IMR-90 (cell line): ENCODE results near the gene CDKN3. TPM values are rescaled to one million over a fixed set of nuclear protein-coding genes. Genes with fewer than 3 reads are reported as not detected.

Source experiments
- ATAC-seq: fragments of 200-7000 bp; cut with Tn5 transposase; 2 replicates; pipeline ENCODE4 v1.9.1; 2020; ENCODE audit warnings: low read depth, mild to moderate bottlenecking, moderate library complexity
- BruUV-seq: library from RNA; stranded (reverse); fragments of 400-500 nt; replicated peaks from 2 replicates; lab custom pipeline; 2021; lab: Mats Ljungman, UMichigan
- CTCF ChIA-PET: fragments of 300-600 bp; formaldehyde crosslinking; extraction: SDS; loops from one replicate; lab custom pipeline; 2021; ENCODE audit warnings: antibody characterized with exemption; lab: Yijun Ruan, JAX
- POLR2A ChIA-PET: fragments of 300-600 bp; sonication (Branson Sonifier 250); formaldehyde crosslinking; loops from one replicate; lab custom pipeline; 2022; ENCODE audit warnings: antibody characterized with exemption; ENCODE audit not compliant: unreplicated experiment; lab: Charles Lee
- DNase-seq: peaks from one replicate; pipeline ENCODE4 v3.0.0; 2013
- H2AFZ ChIP-seq: replicated peaks from 2 replicates; pipeline ENCODE3; 2013; ENCODE audit warnings: low read length, mild to moderate bottlenecking; ENCODE audit not compliant: poor library complexity
- H2AK5ac ChIP-seq: 2 replicates; pipeline ENCODE4 v1.6.1; 2013; ENCODE audit warnings: low read depth, low read length, inconsistent platforms
- H2AK9ac ChIP-seq: replicated peaks from 2 replicates; pipeline ENCODE3; 2013; ENCODE audit warnings: mild to moderate bottlenecking, low read depth, low read length, moderate library complexity; ENCODE audit not compliant: poor library complexity
- H2BK120ac ChIP-seq: 2 replicates; pipeline ENCODE4 v1.6.1; 2013; ENCODE audit warnings: low read depth, low read length, inconsistent platforms
- H2BK15ac ChIP-seq: 3 replicates; pipeline ENCODE4 v1.6.1; 2013; ENCODE audit warnings: low read depth, low read length, inconsistent platforms
- H2BK20ac ChIP-seq: 2 replicates; pipeline ENCODE4 v1.6.1; 2013; ENCODE audit warnings: low read depth, mild to moderate bottlenecking, inconsistent platforms, low read length, moderate library complexity
- H2BK5ac ChIP-seq: 2 replicates; pipeline ENCODE4 v1.6.1; 2013; ENCODE audit warnings: mild to moderate bottlenecking, low read depth, low read length, inconsistent platforms; ENCODE audit not compliant: poor library complexity, severe bottlenecking
- H3K14ac ChIP-seq: replicated peaks from 2 replicates; pipeline ENCODE4 v1.6.1; 2013; ENCODE audit warnings: low read depth, low read length, inconsistent platforms
- H3K18ac ChIP-seq: 2 replicates; pipeline ENCODE4 v1.6.1; 2013; ENCODE audit warnings: low read depth, low read length, control low read depth
- H3K23ac ChIP-seq: 2 replicates; pipeline ENCODE4 v1.6.1; 2013; ENCODE audit warnings: low read depth, low read length, inconsistent platforms
- H3K27ac ChIP-seq: 2 replicates; pipeline ENCODE4 v1.5.1; 2013; ENCODE audit warnings: mild to moderate bottlenecking, control low read depth, low read length; ENCODE audit not compliant: insufficient read depth
- H3K27me3 ChIP-seq: 2 replicates; pipeline ENCODE4 v1.6.1; 2013; ENCODE audit warnings: low read length; ENCODE audit not compliant: control insufficient read depth, insufficient read depth
- H3K36me3 ChIP-seq: 2 replicates; pipeline ENCODE4 v1.6.1; 2013; ENCODE audit warnings: low read length, mixed read lengths; ENCODE audit not compliant: control insufficient read depth, insufficient read depth
- H3K4ac ChIP-seq: 2 replicates; pipeline ENCODE4 v1.6.1; 2013; ENCODE audit warnings: low read depth, low read length, inconsistent platforms
- H3K4me1 ChIP-seq: 2 replicates; pipeline ENCODE4 v1.6.1; 2013; ENCODE audit warnings: low read length, mixed read lengths; ENCODE audit not compliant: control insufficient read depth, insufficient read depth
- H3K4me2 ChIP-seq: 2 replicates; pipeline ENCODE4 v1.6.1; 2013; ENCODE audit warnings: low read depth, mild to moderate bottlenecking, control low read depth, low read length, moderate library complexity
- H3K4me3 ChIP-seq: 2 replicates; pipeline ENCODE4 v1.5.1; 2013; ENCODE audit warnings: low read depth, mild to moderate bottlenecking, control low read depth, low read length, moderate library complexity; ENCODE audit not compliant: insufficient read depth
- H3K56ac ChIP-seq: 2 replicates; pipeline ENCODE4 v1.6.1; 2013; ENCODE audit warnings: low read length, inconsistent platforms; ENCODE audit not compliant: insufficient read depth; ENCODE audit errors: extremely low read depth
- H3K79me1 ChIP-seq, 2 experiments: 2 replicates each; pipeline ENCODE4 v1.6.1; 2013; ENCODE audit warnings: low read length in 2 of 2, inconsistent platforms in 1 of 2, low read depth in 1 of 2
- H3K9ac ChIP-seq: 2 replicates; pipeline ENCODE4 v1.6.1; 2013; ENCODE audit warnings: low read depth, low read length, control low read depth
- H3K9me1 ChIP-seq: 2 replicates; pipeline ENCODE4 v1.6.1; 2013; ENCODE audit warnings: low read length, inconsistent platforms; ENCODE audit not compliant: insufficient read depth
- H3K9me3 ChIP-seq: 2 replicates; pipeline ENCODE4 v1.6.1; 2013; ENCODE audit warnings: low read length; ENCODE audit not compliant: control insufficient read depth, insufficient read depth
- H4K20me1 ChIP-seq: 2 replicates; pipeline ENCODE4 v1.6.1; 2013; ENCODE audit warnings: low read length, inconsistent platforms; ENCODE audit not compliant: insufficient read depth
- H4K5ac ChIP-seq: 2 replicates; pipeline ENCODE4 v1.6.1; 2013; ENCODE audit warnings: mild to moderate bottlenecking, low read depth, low read length, control low read depth
- H4K8ac ChIP-seq, 2 experiments: 2 replicates each; pipeline ENCODE4 v1.6.1; 2013; ENCODE audit warnings: low read depth in 2 of 2, low read length in 2 of 2, control low read depth in 1 of 2, inconsistent platforms in 1 of 2
- H4K91ac ChIP-seq: 2 replicates; pipeline ENCODE4 v1.6.1; 2013; ENCODE audit warnings: low read depth, low read length, inconsistent platforms; ENCODE audit not compliant: insufficient read depth
- CHD1 ChIP-seq: IDR thresholded peaks from 2 replicates; pipeline ENCODE4 v1.6.1; 2012; ENCODE audit warnings: low read depth, low read length, improper control_type of control experiment
- RAD21 ChIP-seq: IDR thresholded peaks from 2 replicates; pipeline ENCODE4 v1.6.1; 2012; ENCODE audit warnings: low read length, improper control_type of control experiment
- SMC3 ChIP-seq: fragments of 150-350 bp; IDR thresholded peaks from 2 replicates; pipeline ENCODE4 v1.6.1; 2016; ENCODE audit warnings: low read depth, mild to moderate bottlenecking, antibody characterized with exemption, low read length, moderate library complexity
- WGBS, 2 experiments: methylation state at CpG; one replicate each; pipeline versions ENCODE4 v1.1.5 to v1.1.7; 2013; ENCODE audit warnings: missing lambda C conversion rate in 2 of 2; ENCODE audit not compliant: insufficient read length in 1 of 2; ENCODE audit errors: extremely low coverage in 2 of 2; 5-methylcytosine and 5-hydroxymethylcytosine counted together
- dilution Hi-C: fragments of 300-500 bp; cut with HindIII; formaldehyde crosslinking; loops from one replicate; pipeline ENCODE4 v1.14.3; 2018; ENCODE audit warnings: low sequenced_read_pairs; ENCODE audit not compliant: unreplicated experiment
- in situ Hi-C: fragments of 300-500 bp; cut with MboI; formaldehyde crosslinking; loops from 3 replicates; pipeline ENCODE4 v1.14.3; 2019; ENCODE audit warnings: low sequenced_read_pairs, inconsistent platforms, mixed read lengths
- intact Hi-C: fragments of 100-400 bp; cut with micrococcal nuclease; formaldehyde crosslinking; loops from 2 replicates; pipeline ENCODE4 v1.10.0; 2022
- polyA plus RNA-seq, 3 experiments: library from polyadenylated mRNA; depleted of rRNA; stranded (reverse); fragments of >200 nt; gene quantifications; 2 replicates each; pipeline ENCODE4 v1.2.3, GENCODE V29; 2012; ENCODE audit warnings: low replicate concordance in 1 of 3
- total RNA-seq: library from RNA; depleted of rRNA; stranded (reverse); fragments of >200 nt; gene quantifications from 2 replicates; pipeline ENCODE4 v1.2.3, GENCODE V29; 2012
- TF ChIP-seq, protein P1 (sequence below): conservative IDR thresholded peaks from 2 replicates; pipeline ENCODE4 v1.5.1; 2012; ENCODE audit warnings: mild to moderate bottlenecking, low read depth, low read length, improper control_type of control experiment

The CDKN3 gene
- total and polyA plus RNA-seq, 2 of the 4 experiments (the other 2 are of a cell fraction) = 38.9 to 48.9 TPM

DNA sequence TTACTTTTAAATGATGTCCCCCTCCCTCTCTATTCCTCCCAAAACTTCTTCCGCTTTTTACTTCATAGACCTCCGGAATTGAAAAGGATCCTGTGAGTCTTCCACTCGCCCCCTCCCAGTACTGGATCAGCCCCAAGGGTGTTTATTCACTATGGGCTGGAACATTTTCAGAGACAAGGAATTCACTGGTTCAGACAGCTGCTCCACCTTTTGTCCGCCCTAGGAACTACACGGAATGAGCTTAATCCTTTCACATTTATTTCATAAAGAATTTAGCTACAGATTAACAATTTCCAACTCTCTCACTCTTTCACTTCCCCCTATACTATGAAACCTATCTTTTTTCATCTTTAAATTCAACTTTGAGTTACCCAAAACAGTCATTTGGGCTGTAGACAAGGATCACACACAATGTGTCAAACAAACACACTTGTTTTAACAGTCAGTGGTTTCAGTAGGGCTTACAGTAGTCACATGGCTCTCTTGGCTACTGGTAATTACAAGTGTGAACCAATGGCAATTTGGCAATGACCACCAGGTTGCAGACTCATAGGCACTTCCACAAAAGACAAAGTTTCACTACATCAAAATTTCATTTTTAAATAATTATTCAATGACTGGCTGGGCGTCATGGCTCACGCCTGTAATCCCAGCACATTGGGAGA, 23.8 kb downstream of the CDKN3 start:
- H3K4me3 ChIP-seq = no peak overlapping the region
- H2AFZ ChIP-seq = peak overlapping the region; percentile 72
- POLR2A ChIA-PET = no interaction called here
- no peaks in the 10 kb centered on the region for H4K20me1 ChIP-seq
- no peak overlapping the region for H3K4ac ChIP-seq
- H3K9ac ChIP-seq = no peak overlapping the region
- no TSS peak for BruUV-seq
- H3K56ac ChIP-seq = no peak overlapping the region
- no peak overlapping the region for H2BK5ac ChIP-seq
- H3K4me1 ChIP-seq = no peaks in the 10 kb centered on the region
- no peak overlapping the region for H3K23ac ChIP-seq
- no peak overlapping the region for H4K8ac ChIP-seq
- intact Hi-C loops (loop anchor here (1.0 kb wide), 2 partner anchors 54 to 238 kb away; no protein-coding TSS in a partner anchor), dilution Hi-C loops (no loop called here), in situ Hi-C loops (no loop called here)
- CTCF ChIA-PET = interaction anchor here (0.6 to 1.0 kb wide), 5 partner anchors 9 to 57 kb away, joined by 3 to 4 read pairs (median 3); partner anchors contain the start of gene CDKN3
- peak; percentile 58 for DNase-seq
- H3K79me1 ChIP-seq = peaks cover 4 to 6% of the 10 kb centered on the region in 2 experiments; a peak in 3 of 4 replicates
- no peak overlapping the region for H3K18ac ChIP-seq
- H3K27ac ChIP-seq = peak overlapping the region; percentile 3; the same call in 1 of the 2 replicates
- H3K36me3 ChIP-seq = peaks cover 2% of the 10 kb centered on the region; the same call in 1 of the 2 replicates
- 0% methylated on average over 1 of the region's 7 CpGs; no CpG with 5 or more reads in 1 of the 2 experiments for WGBS, 2 experiments
- no peak overlapping the region for H2BK20ac ChIP-seq
- H2AK5ac ChIP-seq = no peak overlapping the region
- no peaks in the 10 kb centered on the region for H3K9me3 ChIP-seq
- H3K4me2 ChIP-seq = no peak overlapping the region; the same call in 1 of the 2 replicates
- ATAC-seq = peak; percentile 96
- no peaks in the 10 kb centered on the region for H3K9me1 ChIP-seq
- TF ChIP-seq SMC3 (peak; percentile 49), CHD1 (no peak), RAD21 (peak; percentile 54)
- TF ChIP-seq, protein P1, sequence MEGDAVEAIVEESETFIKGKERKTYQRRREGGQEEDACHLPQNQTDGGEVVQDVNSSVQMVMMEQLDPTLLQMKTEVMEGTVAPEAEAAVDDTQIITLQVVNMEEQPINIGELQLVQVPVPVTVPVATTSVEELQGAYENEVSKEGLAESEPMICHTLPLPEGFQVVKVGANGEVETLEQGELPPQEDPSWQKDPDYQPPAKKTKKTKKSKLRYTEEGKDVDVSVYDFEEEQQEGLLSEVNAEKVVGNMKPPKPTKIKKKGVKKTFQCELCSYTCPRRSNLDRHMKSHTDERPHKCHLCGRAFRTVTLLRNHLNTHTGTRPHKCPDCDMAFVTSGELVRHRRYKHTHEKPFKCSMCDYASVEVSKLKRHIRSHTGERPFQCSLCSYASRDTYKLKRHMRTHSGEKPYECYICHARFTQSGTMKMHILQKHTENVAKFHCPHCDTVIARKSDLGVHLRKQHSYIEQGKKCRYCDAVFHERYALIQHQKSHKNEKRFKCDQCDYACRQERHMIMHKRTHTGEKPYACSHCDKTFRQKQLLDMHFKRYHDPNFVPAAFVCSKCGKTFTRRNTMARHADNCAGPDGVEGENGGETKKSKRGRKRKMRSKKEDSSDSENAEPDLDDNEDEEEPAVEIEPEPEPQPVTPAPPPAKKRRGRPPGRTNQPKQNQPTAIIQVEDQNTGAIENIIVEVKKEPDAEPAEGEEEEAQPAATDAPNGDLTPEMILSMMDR = peak; percentile 58
- no peak overlapping the region for H2BK15ac ChIP-seq
- no peak overlapping the region for H4K91ac ChIP-seq
- no peak overlapping the region for H2BK120ac ChIP-seq
- no peak overlapping the region for H3K14ac ChIP-seq
- H4K5ac ChIP-seq = no peak overlapping the region; the same call in 1 of the 2 replicates
- H2AK9ac ChIP-seq = no peak overlapping the region
- no peaks in the 10 kb centered on the region for H3K27me3 ChIP-seq
